Measurements from ENCODE around the gene OR1K1.
"Not testable (repeated sequence)": the region's sequence is repeated elsewhere in the genome, so short reads cannot be mapped to it uniquely, and the experiment has no call there.

The OR1K1 gene

DNA sequence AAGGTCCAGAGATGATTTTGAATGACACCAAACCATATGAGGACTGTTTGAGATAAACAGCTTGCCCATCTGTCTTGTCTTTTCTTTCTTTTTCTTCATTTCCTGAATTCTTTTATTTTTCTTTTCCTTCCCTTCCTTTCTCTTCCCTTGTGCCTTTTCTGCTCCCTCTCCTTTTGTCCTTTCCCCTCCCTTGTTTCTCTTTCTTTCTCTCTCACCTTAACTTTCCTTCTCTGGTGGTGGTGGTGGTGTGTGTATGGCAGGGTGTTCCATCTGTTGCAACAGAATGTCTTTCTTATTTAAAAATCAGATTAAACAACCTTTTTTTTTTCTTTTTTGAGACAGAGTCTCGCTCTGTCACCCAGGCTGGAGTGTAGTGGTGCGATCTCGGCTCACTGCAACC lies 32.3 kb downstream of the OR1K1 start:
- DNase-seq (ENCODE audit: low spot score) = no peak
- TF ChIP-seq CTCF (IDR thresholded peaks at IDR 0.05; ENCODE audit: extremely low read depth, insufficient read depth, missing control alignments) = no peak
- in situ Hi-C loops (cut with MboI; ENCODE audit: low pct_unique_long_range_greater_than_20kb, low sequenced_read_pairs, unreplicated experiment) = no loop called here

DNA sequence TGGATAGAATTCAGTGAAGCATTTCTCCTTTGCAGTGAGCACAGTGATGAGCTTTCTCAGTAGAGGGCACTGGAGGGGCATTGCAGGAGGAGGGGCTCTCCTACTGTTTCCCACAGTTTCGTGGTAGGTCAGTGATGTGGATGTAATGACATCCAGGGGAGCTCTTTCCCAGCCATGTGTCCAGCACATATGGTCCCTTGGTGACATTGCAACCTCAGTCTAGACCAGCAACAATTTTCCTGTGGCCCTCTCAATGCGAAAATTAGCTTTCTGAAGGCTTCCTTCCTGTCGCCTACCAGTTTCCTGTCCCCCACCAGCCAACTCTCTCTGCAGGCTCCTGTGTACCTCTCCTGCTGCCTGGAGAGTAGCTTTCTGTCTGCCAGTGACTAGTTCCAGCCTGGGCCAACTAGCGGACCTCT lies 35.4 kb downstream of the OR1K1 start:
- in situ Hi-C loops (cut with MboI; ENCODE audit: low pct_unique_long_range_greater_than_20kb, low sequenced_read_pairs, unreplicated experiment) = no loop called here
- TF ChIP-seq CTCF (IDR thresholded peaks at IDR 0.05; ENCODE audit: extremely low read depth, insufficient read depth, missing control alignments) = peak; percentile 29
- peak; percentile 27 for DNase-seq (ENCODE audit: low spot score)

- no peak for TF ChIP-seq CTCF (IDR thresholded peaks at IDR 0.05; ENCODE audit: extremely low read depth, insufficient read depth, missing control alignments)
- no peak for DNase-seq (ENCODE audit: low spot score)
- in situ Hi-C loops (cut with MboI; ENCODE audit: low pct_unique_long_range_greater_than_20kb, low sequenced_read_pairs, unreplicated experiment) = no loop called here
Observed at GRCh38 chr9:122837266-122837850, 37.4 kb downstream of the OR1K1 start.

DNA sequence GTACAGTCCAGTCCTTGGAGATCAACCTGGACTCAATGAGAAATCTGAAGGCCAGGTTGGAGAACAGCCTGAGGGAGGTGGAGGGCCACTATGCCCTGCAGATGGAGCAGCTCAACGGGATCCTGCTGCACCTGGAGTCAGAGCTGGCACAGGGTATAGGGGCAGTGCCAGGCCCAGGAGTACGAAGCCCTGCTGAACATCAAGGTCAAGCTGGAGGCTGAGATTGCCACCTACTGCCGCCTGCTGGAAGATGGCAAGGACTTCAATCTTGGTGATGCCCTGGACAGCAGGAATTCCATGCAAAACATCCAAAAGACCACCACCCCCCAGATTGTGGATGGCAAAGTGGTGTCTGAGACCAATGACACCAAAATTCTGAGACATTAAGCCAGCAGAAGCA lies 38.5 kb downstream of the OR1K1 start:
- in situ Hi-C loops (cut with MboI; ENCODE audit: low pct_unique_long_range_greater_than_20kb, low sequenced_read_pairs, unreplicated experiment); DNase-seq (ENCODE audit: low spot score): not testable (repeated sequence)

GRCh38 chr9:122841501-122841900 lies 41.6 kb downstream of the OR1K1 start:
- TF ChIP-seq CTCF (IDR thresholded peaks at IDR 0.05; ENCODE audit: extremely low read depth, insufficient read depth, missing control alignments) = no peak
- in situ Hi-C loops (cut with MboI; ENCODE audit: low pct_unique_long_range_greater_than_20kb, low sequenced_read_pairs, unreplicated experiment) = no loop called here
- DNase-seq (ENCODE audit: low spot score) = no peak

- TF ChIP-seq CTCF (IDR thresholded peaks at IDR 0.05; ENCODE audit: extremely low read depth, insufficient read depth, missing control alignments) = no peak
- no peak for DNase-seq (ENCODE audit: low spot score)
- in situ Hi-C loops (cut with MboI; ENCODE audit: low pct_unique_long_range_greater_than_20kb, low sequenced_read_pairs, unreplicated experiment) = no loop called here
Observed at GRCh38 chr9:122844137-122844536, 44.2 kb downstream of the OR1K1 start.

GRCh38 chr9:122845116-122845515 lies 45.2 kb downstream of the OR1K1 start:
- in situ Hi-C loops (cut with MboI; ENCODE audit: low pct_unique_long_range_greater_than_20kb, low sequenced_read_pairs, unreplicated experiment) = no loop called here
- no peak for DNase-seq (ENCODE audit: low spot score)
- no peak for TF ChIP-seq CTCF (IDR thresholded peaks at IDR 0.05; ENCODE audit: extremely low read depth, insufficient read depth, missing control alignments)

All from GM13977 (cell line).